ENCODE data around the gene ETV6. TPM values are rescaled to one million over a fixed set of nuclear protein-coding genes. Genes with fewer than 3 reads are reported as not detected.

ETV6 gene
- total RNA-seq, 1 donor from 2014 or later: 14.7 TPM

GRCh38 chr12:11811008-11811407 is 161.5 kb downstream of the ETV6 start:
- Histone ChIP-seq H3K27ac (no peak overlapping the region), H3K36me3 (no peaks in the 10 kb centered on the region), H3K27me3 (no peaks in the 10 kb centered on the region), H3K4me3 (no peak overlapping the region), H3K9me3 (no peaks in the 10 kb centered on the region), H3K4me1 (peaks cover 49% of the 10 kb centered on the region)
- TF ChIP-seq POLR2AphosphoS5 (IDR thresholded peaks at IDR 0.05; ENCODE audit: insufficient read depth in 1 of 2, low read depth in 1 of 2) (no peak), CTCF (IDR thresholded peaks at IDR 0.05) (no peak), POLR2A (IDR thresholded peaks at IDR 0.05) (no peak)
- intact Hi-C loops (cut with DNase I): no loop called here
- DNase-seq (ENCODE audit: extremely low spot score in 2 of 2): no peak

- Histone ChIP-seq H3K27ac (peak overlapping the region; percentile 61), H3K4me1 (peaks cover 46% of the 10 kb centered on the region), H3K27me3 (no peaks in the 10 kb centered on the region), H3K36me3 (no peaks in the 10 kb centered on the region), H3K4me3 (peak overlapping the region in 1 of 2 donors; percentile 20), H3K9me3 (no peaks in the 10 kb centered on the region)
- DNase-seq (ENCODE audit: extremely low spot score in 2 of 2): no peak
- intact Hi-C loops (cut with DNase I): no loop called here
- TF ChIP-seq CTCF (IDR thresholded peaks at IDR 0.05) (no peak), POLR2AphosphoS5 (IDR thresholded peaks at IDR 0.05; ENCODE audit: insufficient read depth in 1 of 2, low read depth in 1 of 2) (no peak)
Observed at GRCh38 chr12:11812241-11812585, 162.7 kb downstream of the ETV6 start.

- no peaks in the 10 kb centered on the region for H3K9me3 ChIP-seq
- peak overlapping the region; percentile 20 to 39 for H3K4me3 ChIP-seq
- intact Hi-C loops (cut with DNase I): no loop called here
- H3K36me3 ChIP-seq: no peaks in the 10 kb centered on the region
- H3K4me1 ChIP-seq: peaks cover 43% of the 10 kb centered on the region
- TF ChIP-seq CTCF (IDR thresholded peaks at IDR 0.05): peak in 1 of 3 experiments; percentile 2
- TF ChIP-seq POLR2A (IDR thresholded peaks at IDR 0.05): no peak
- no peak for TF ChIP-seq POLR2AphosphoS5 (IDR thresholded peaks at IDR 0.05; ENCODE audit: insufficient read depth in 1 of 2, low read depth in 1 of 2)
- DNase-seq (ENCODE audit: extremely low spot score in 2 of 2): no peak
- H3K27ac ChIP-seq: peak overlapping the region; percentile 61
- H3K27me3 ChIP-seq: no peaks in the 10 kb centered on the region
Observed at GRCh38 chr12:11812586-11813437, 163.3 kb downstream of the ETV6 start.

GRCh38 chr12:11813438-11813813 is 164.0 kb downstream of the ETV6 start:
- DNase-seq (ENCODE audit: extremely low spot score in 2 of 2): no peak
- H3K4me1 ChIP-seq: peaks cover 43% of the 10 kb centered on the region
- H3K27ac ChIP-seq: peak overlapping the region; percentile 61
- intact Hi-C loops (cut with DNase I): no loop called here
- no peaks in the 10 kb centered on the region for H3K36me3 ChIP-seq
- no peaks in the 10 kb centered on the region for H3K9me3 ChIP-seq
- no peaks in the 10 kb centered on the region for H3K27me3 ChIP-seq
- H3K4me3 ChIP-seq: peak overlapping the region in 1 of 2 donors; percentile 39
- TF ChIP-seq POLR2A (IDR thresholded peaks at IDR 0.05): no peak
- TF ChIP-seq CTCF (IDR thresholded peaks at IDR 0.05): no peak
- no peak for TF ChIP-seq POLR2AphosphoS5 (IDR thresholded peaks at IDR 0.05; ENCODE audit: insufficient read depth in 1 of 2, low read depth in 1 of 2)

GRCh38 chr12:11814374-11814773 is 164.9 kb downstream of the ETV6 start:
- Histone ChIP-seq H3K36me3 (no peaks in the 10 kb centered on the region), H3K4me1 (peaks cover 43% of the 10 kb centered on the region), H3K27ac (no peak overlapping the region), H3K9me3 (no peaks in the 10 kb centered on the region), H3K4me3 (no peak overlapping the region), H3K27me3 (no peaks in the 10 kb centered on the region)
- TF ChIP-seq POLR2AphosphoS5 (IDR thresholded peaks at IDR 0.05; ENCODE audit: insufficient read depth in 1 of 2, low read depth in 1 of 2): no peak
- no peak for TF ChIP-seq CTCF (IDR thresholded peaks at IDR 0.05)
- no peak for TF ChIP-seq POLR2A (IDR thresholded peaks at IDR 0.05)
- intact Hi-C loops (cut with DNase I): no loop called here
- no peak for DNase-seq (ENCODE audit: extremely low spot score in 2 of 2)

Measured in vagina (tissue), 2 donors.